HG03097 (cell line): ENCODE results near the gene CFAP141.
A peak's percentile ranks its signal among the peaks of the same experiment; 100 is the strongest.
"Not testable (repeated sequence)": the region's sequence is repeated elsewhere in the genome, so short reads cannot be mapped to it uniquely, and the experiment has no call there.

Experiments
- ATAC-seq: cut with Tn5 transposase; IDR thresholded peaks from one replicate; pipeline ENCODE4 v1.9.1; 2021; ENCODE audit not compliant: unreplicated experiment, low FRiP score

The CFAP141 gene

GRCh38 chr1:154212083-154212482 is 6.0 kb upstream of the CFAP141 start:
- no peak for ATAC-seq

DNA sequence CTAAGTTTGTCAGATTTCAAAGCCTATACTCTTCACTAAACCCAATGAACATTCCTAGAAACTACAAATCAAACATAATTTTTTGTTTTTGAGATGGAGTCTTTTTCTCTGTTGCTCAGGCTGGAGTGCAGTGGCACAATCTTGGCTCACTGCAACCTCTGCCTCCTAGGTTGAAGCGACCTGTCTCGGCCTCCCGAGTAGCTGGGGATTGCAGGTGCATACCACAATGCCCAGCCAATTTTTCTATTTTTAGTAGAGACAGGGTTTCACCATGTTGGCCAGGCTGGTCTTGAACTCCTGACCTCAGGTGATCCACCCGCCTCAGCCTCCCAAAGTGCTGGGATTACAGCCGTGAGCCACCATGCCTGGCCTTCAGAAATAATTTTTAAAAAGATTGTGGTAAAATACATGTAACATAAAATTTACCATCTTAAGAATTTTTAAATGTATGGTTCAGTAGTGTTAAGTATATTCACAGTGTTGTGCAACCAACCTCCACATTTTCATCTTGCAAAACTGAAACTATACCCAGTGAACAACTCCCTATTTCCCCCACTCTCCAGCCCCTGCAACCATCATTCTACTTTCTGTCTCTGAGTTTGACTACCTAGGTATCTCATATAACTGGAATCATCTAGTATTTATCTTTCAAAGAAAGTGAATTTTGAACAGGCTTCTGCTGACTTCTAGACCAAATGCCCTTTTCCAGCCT is 2.7 kb upstream of the CFAP141 start:
- ATAC-seq, result no peak

DNA sequence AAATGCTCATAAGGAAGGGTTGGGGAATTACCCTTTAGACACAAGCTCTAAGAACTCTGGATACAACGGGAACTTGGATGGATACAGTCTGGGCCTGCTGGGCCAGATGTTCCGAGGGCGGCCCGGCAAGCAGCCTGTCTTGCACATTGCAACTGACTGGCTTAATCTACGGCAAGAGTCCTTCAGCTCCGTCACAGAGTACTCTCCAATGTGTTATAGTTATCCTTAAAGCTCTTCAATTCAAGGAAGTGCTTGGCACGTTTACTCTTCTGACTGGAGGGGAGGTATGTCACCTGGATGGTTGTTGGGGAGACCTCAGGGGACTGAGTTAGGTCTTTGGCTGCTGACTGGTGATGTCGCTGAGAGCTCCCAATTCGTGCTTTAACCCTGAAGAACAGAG is 1.1 kb upstream of the CFAP141 start:
- no peak for ATAC-seq

- ATAC-seq, result not testable (repeated sequence)
These were observed 355 bp downstream of the CFAP141 start for GRCh38 chr1:154205778-154206177.

- no peak for ATAC-seq
These were observed 6.6 kb downstream of the CFAP141 start for GRCh38 chr1:154199563-154199879.

DNA sequence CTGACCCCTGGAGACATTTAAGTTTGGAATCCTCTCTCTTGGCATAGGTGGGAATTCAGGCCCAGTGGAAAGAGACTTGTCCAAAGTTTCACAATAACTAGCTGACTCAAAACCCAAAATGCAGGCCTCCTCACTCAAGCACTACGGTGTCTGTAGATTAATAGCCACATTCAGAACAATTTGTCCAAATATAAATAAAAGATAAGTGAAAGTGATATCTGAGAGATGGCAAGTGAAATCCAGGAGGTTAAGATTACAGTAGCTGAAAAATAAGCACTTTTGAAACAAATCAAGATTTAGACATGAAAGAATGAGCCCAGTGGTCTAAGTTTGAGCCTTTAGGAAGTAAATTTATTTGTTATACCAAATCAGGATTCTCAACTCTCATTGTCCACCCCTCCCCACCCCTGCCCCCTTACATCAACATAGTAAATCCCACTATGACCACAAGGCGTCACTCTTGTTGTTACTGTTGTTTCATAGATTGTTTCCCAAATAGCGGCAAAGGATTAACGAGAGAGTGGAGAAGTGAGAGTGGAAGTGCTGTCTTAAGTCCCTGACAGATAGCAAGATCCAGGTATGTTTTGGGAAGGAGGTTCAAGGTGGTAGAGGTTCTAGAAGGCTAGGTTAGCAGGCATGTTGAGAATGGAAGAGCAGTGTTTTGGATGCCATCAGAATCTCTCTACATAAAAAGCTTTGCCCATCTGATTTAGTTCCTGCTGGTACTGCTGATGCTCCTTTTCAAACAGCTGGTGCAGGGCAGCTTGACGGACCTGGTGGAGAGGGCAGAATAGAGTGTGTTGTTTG is 7.2 kb downstream of the CFAP141 start:
- ATAC-seq, result peak; percentile 57

GRCh38 chr1:154193821-154194220 is 12.3 kb downstream of the CFAP141 start:
- ATAC-seq, result no peak

GRCh38 chr1:154192476-154192875 is 13.7 kb downstream of the CFAP141 start:
- no peak for ATAC-seq

- no peak for ATAC-seq
These were observed 14.1 kb downstream of the CFAP141 start, which contains the start of gene TPM3 for GRCh38 chr1:154191990-154192461. Gene TPM3 (minus strand): TSS chr1:154192100. CDS start chr1:154192018, 82 bp downstream.

DNA sequence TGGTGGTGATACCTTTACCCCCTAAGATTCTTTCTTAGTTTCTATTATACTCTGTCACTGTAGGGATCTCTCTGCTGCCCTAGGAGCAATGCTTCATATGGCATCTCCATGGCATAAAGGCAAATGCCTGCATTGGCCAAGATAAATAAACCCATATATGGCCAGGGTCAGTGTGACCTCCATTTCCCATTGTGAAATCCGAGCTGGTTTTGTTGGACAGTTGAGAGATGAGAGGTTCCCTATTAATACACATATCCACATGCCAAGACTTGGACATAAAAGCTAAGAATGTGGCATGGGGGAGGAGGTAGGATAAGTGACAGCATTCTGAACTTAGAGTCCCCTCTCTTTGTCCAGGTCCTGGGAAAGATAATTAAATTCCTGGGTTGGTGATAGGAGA is 15.6 kb downstream of the CFAP141 start:
- no peak for ATAC-seq

- no peak for ATAC-seq
These were observed 19.2 kb downstream of the CFAP141 start for GRCh38 chr1:154186852-154187501.

- ATAC-seq, result no peak
These were observed 20.0 kb downstream of the CFAP141 start for GRCh38 chr1:154186177-154186576.

- ATAC-seq, result peak; percentile 71
These were observed 22.9 kb downstream of the CFAP141 start for GRCh38 chr1:154183046-154183915.

DNA sequence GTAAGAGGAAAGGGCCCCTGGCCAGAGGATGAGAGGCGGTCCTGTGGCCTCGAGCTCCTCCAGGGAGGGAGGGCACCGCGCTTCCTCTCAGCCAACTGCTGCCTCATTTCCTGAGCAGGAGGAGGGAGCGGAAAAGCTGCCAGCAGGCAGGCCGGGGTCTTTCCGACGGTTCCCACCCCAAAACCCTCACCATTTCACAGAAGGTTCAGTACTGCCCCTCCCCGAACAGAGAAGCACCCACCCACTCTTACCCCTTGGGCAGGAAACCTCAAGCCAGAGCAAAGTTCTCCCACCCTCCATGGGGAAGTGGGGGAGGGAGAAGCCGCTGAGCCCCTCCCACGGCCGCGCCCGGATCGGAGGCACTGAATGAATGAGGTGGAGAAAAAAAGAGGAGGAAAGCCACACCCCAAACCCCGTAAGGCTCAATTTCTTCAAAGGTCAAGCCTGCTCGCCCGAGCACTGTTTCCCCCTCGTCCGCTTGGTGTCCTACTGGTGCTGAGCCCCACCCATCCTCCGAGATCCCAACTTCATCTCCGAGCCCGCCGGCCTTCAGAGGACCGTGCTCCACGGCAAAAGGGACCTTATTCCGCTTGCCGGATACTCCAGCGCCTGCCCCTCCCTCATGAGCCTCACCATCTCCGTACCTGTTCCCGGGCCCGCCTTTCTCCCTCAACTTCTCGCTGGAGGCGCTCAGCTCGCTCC is 23.6 kb downstream of the CFAP141 start:
- peak; percentile 23 for ATAC-seq

GRCh38 chr1:154181944-154182343 is 24.2 kb downstream of the CFAP141 start:
- ATAC-seq, result no peak

DNA sequence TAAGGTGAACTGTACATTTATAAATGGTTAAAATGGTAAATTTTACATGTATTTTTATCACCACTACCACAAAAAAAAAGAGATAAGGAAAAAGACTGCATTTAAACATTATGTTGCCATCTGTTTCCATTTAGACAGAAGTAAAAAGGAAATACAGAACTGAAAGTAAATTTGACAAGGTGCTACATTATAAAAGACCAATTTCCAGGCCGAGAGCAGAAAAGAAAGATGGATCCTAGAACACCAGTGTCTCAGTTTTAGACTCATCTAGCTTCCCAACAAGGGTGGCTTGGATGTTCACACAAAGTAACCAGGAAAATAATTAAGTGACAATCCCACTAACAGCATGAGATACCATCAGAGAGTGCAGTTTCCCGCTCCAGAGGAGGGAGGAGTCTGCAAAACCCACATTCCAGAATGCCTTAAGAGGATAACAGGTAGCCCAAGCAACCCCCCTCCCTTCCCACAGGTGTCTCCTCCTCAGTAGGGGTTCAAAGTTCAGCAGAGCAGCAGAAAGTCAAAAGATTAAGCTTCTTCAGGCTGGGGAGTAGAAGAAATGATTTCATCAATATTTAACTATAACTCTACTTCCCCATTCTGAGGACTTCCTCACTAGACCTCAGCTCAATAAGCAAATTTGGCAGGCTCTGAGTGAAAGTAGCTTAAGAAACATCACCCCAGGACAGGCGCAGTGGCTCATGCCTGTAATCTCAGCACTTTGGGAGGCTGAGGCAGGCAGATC is 26.0 kb downstream of the CFAP141 start:
- ATAC-seq, result no peak

- ATAC-seq, result no peak
These were observed 27.0 kb downstream of the CFAP141 start for GRCh38 chr1:154178911-154179811.

DNA sequence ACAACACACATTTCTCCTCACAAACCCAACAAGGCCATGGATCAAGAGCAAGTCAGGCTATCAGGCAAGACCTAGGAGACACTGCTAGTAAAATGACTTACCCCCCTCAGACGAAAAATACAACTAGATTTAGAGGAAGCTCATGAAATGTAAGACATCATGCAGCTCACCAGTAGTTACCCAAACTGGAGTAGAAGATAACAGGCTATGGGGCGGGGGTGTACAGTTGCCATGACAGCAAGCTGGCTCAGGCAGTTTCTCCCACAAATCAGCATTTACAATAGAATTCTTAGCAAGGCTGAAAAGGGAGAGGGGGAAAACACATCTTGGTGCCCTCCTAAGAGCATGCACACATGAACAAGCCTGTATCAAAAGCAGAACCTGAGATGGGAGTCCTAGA is 28.1 kb downstream of the CFAP141 start:
- no peak for ATAC-seq
